HepG2 (cell line): ENCODE data around the gene MAP2K7. TPM values are rescaled to one million over a fixed set of nuclear protein-coding genes. Genes with fewer than 3 reads are reported as not detected.
A peak's percentile ranks its signal among the peaks of the same experiment; 100 is the strongest.

Source experiments
- ATAC-seq: fragments of 200-7000 bp; cut with Tn5 transposase; 3 replicates; pipeline ENCODE4 v1.9.1; 2020; ENCODE audit warnings: mild to moderate bottlenecking, moderate library complexity
- BruUV-seq: library from RNA; stranded (reverse); fragments of 400-500 nt; replicated peaks from 2 replicates; lab custom pipeline; 2021; lab: Mats Ljungman, UMichigan
- CTCF ChIA-PET: fragments of 300-600 bp; formaldehyde crosslinking; extraction: SDS; loops from one replicate; lab custom pipeline; 2021; ENCODE audit warnings: low total read pairs, inconsistent platforms, low intra/inter-chr PET ratio; lab: Yijun Ruan, JAX
- POLR2A ChIA-PET: fragments of 350-600 bp; sonication (Branson Sonifier 250); formaldehyde crosslinking; loops from one replicate; lab custom pipeline; 2020; ENCODE audit warnings: antibody characterized with exemption, inconsistent platforms; lab: Yijun Ruan, JAX
- DNase-seq: peaks from one replicate; pipeline ENCODE4 v3.0.0-alpha.2; 2015; ENCODE audit warnings: low spot score
- FAIRE-seq: peaks from 3 replicates; lab custom pipeline; 2011; peaks lifted over from hg19 to GRCh38; lab: Jason Lieb, UNC
- H2AFZ ChIP-seq: one replicate; pipeline ENCODE4 v1.6.1; 2011; ENCODE audit warnings: low read length, inconsistent platforms
- H3K27ac ChIP-seq: fragments of 300-600 bp; 3 replicates; pipeline ENCODE4 v1.8.0; 2011; ENCODE audit warnings: mixed run types, mild to moderate bottlenecking, mixed read lengths, low read length, inconsistent platforms; ENCODE audit not compliant: insufficient read depth; ENCODE audit errors: extremely low read length
- H3K27me3 ChIP-seq, 2 experiments: fragments of 200-600 bp in 1 of 2; 2 replicates in 1 of 2; 3 replicates in 1 of 2; pipeline versions ENCODE4 v1.6.0 to v1.8.0; 2011; ENCODE audit warnings: low read length in 2 of 2, mild to moderate bottlenecking in 2 of 2, moderate library complexity in 2 of 2, inconsistent platforms in 1 of 2; ENCODE audit not compliant: insufficient read depth in 2 of 2, control insufficient read depth in 1 of 2
- H3K36me3 ChIP-seq, 2 experiments: fragments of 200-600 bp in 1 of 2; replicated peaks in 1 of 2; 2 replicates in 1 of 2; 3 replicates in 1 of 2; pipeline versions ENCODE4 v1.5.1 to v1.8.0; 2011; ENCODE audit warnings: low read length in 2 of 2, inconsistent platforms in 1 of 2; ENCODE audit not compliant: insufficient read depth in 2 of 2, control insufficient read depth in 1 of 2
- H3K4me1 ChIP-seq: 2 replicates; pipeline ENCODE4 v1.5.1; 2012; ENCODE audit warnings: low read length, inconsistent platforms; ENCODE audit not compliant: insufficient read depth
- H3K4me2 ChIP-seq: 2 replicates; pipeline ENCODE4 v1.6.0; 2011; ENCODE audit warnings: low read depth, low read length, inconsistent platforms
- H3K4me3 ChIP-seq, 3 experiments: fragments of 200-600 bp in 1 of 3; sonication (generic), shearing (Covaris generic) in 1 of 3; replicated peaks in 1 of 3; 2 replicates each; pipeline ENCODE4 v1.5.1; 2011 to 2016; ENCODE audit warnings: low read length in 3 of 3, inconsistent platforms in 2 of 3, low read depth in 2 of 3, mild to moderate bottlenecking in 2 of 3, control low read depth in 1 of 3, mixed read lengths in 1 of 3; ENCODE audit not compliant: insufficient read depth in 1 of 3
- H3K79me2 ChIP-seq: one replicate; pipeline ENCODE4 v1.6.1; 2011; ENCODE audit warnings: low read length, inconsistent platforms; ENCODE audit not compliant: insufficient read depth
- H3K9ac ChIP-seq: 2 replicates; pipeline ENCODE4 v1.6.0; 2011; ENCODE audit warnings: mild to moderate bottlenecking, low read depth, low read length, inconsistent platforms; ENCODE audit not compliant: insufficient read depth
- H3K9me3 ChIP-seq: 2 replicates; pipeline ENCODE4 v1.5.1; 2012; ENCODE audit warnings: mild to moderate bottlenecking, low read length
- H4K20me1 ChIP-seq: 2 replicates; pipeline ENCODE4 v1.6.0; 2011; ENCODE audit warnings: inconsistent platforms, mild to moderate bottlenecking, low read length, moderate library complexity; ENCODE audit not compliant: insufficient read depth
- U2AF2 ChIP-seq: fragments of 200-400 bp; formaldehyde crosslinking; IDR thresholded peaks from 2 replicates; pipeline ENCODE4 v1.6.1; 2017; ENCODE audit warnings: low read depth, mild to moderate bottlenecking, low read length
- YEATS2 ChIP-seq: sonication (generic); formaldehyde crosslinking; IDR thresholded peaks from 2 replicates; pipeline ENCODE4 v1.4.0; 2020; ENCODE audit warnings: missing genetic modification reagents, borderline replicate concordance
- ZC3H13 ChIP-seq: sonication (generic); formaldehyde crosslinking; IDR thresholded peaks from 2 replicates; pipeline ENCODE4 v1.8.1; 2023; ENCODE audit warnings: mild to moderate bottlenecking, missing genetic modification reagents, moderate library complexity
- ZC3H4 ChIP-seq: sonication (generic); formaldehyde crosslinking; IDR thresholded peaks from 2 replicates; pipeline ENCODE4 v1.4.0; 2020; ENCODE audit warnings: missing genetic modification reagents, borderline replicate concordance
- ZEB1 ChIP-seq: IDR thresholded peaks from 2 replicates; pipeline ENCODE4 v1.6.1; 2012; ENCODE audit warnings: mild to moderate bottlenecking, low read depth, inconsistent platforms; ENCODE audit not compliant: insufficient replicate concordance
- WGBS: methylation state at CpG from one replicate; pipeline ENCODE4 v1.1.6; 2017; ENCODE audit warnings: low lambda C conversion rate; 5-methylcytosine and 5-hydroxymethylcytosine counted together
- in situ Hi-C: cut with HindIII; loops from 2 replicates; pipeline ENCODE4 v1.10.0; 2017; ENCODE audit warnings: low pct_unique_long_range_greater_than_20kb; ENCODE audit not compliant: extremely low pct_ligation_motif_present
- intact Hi-C: fragments of 100-400 bp; cut with micrococcal nuclease; formaldehyde crosslinking; loops from one replicate; pipeline ENCODE4 v1.10.0; 2022; ENCODE audit not compliant: unreplicated experiment
- polyA plus RNA-seq, 8 experiments: library from polyadenylated mRNA; depleted of rRNA in 3 of 8; stranded (reverse) in 7 of 8; unstranded in 1 of 8; fragments of >200 nt; fragmentation: Illumina TruSeq in 4 of 8; extraction: Trizol in 4 of 8; gene quantifications; 2 replicates each; pipeline versions ENCODE4 v1.2.1 to v1.2.3, GENCODE V29; 2011 to 2016; ENCODE audit warnings: low read depth in 4 of 8, missing spikeins in 1 of 8, mixed read lengths in 1 of 8; ENCODE audit not compliant: insufficient read depth in 1 of 8
- total RNA-seq, 5 experiments: library from RNA; depleted of rRNA; stranded (reverse); fragments of >200 nt; fragmentation: Illumina TruSeq; extraction: Trizol; gene quantifications; 2 replicates each; pipeline ENCODE4 v1.2.3, GENCODE V29; 2016; ENCODE audit warnings: low read depth in 1 of 5
- TF ChIP-seq, protein P1 (sequence below): sonication (generic); formaldehyde crosslinking; IDR thresholded peaks from 2 replicates; pipeline ENCODE4 v1.8.0; 2022; ENCODE audit warnings: missing genetic modification reagents, low read depth, mild to moderate bottlenecking, borderline replicate concordance
- TF ChIP-seq, protein P2 (sequence below): sonication (generic); formaldehyde crosslinking; IDR thresholded peaks from 2 replicates; pipeline ENCODE4 v1.4.0; 2020; ENCODE audit warnings: missing genetic modification reagents, borderline replicate concordance

The MAP2K7 gene
- total and polyA plus RNA-seq, 2 of the 13 experiments (the other 11 are each of a cell fraction or from before 2014, with no cell fraction given): 9.0 to 10.8 TPM

DNA sequence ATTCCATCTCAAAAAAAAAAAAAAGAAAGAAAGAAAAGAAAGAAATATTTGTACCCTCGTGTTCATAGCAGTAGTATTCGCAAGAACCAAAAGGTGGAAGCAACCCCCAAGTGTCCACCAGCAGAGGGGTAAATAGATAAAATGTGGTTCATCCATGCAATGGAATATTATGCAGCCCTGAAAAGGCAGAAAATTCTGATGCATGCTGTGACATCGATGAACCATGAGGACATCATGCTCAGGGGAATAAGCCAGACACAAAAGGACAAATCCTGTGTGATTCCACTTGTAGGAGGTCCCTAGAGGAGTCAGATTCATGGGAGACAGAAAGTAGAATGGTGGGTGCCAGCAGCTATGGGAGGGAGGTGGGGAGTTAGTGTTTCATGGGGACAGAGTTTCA lies 21.8 kb upstream of the MAP2K7 start:
- Histone ChIP-seq H3K9me3 (no peaks in the 10 kb centered on the region), H3K4me2 (no peak overlapping the region), H3K27ac (no peak overlapping the region), H4K20me1 (no peaks in the 10 kb centered on the region), H2AFZ (no peak overlapping the region), H3K36me3 (no peaks in the 10 kb centered on the region), H3K27me3 (no peaks in the 10 kb centered on the region; a peak in 1 of 5 replicates), H3K9ac (no peak overlapping the region), H3K79me2 (no peaks in the 10 kb centered on the region), H3K4me3 (no peak overlapping the region), H3K4me1 (peaks cover 28% of the 10 kb centered on the region)
- ATAC-seq: no peak
- in situ Hi-C loops (no loop called here), intact Hi-C loops (no loop called here)
- no peak for FAIRE-seq
- ChIA-PET POLR2A (interaction anchor here (0.6 kb wide), 1 partner anchor 39 kb away, joined by 3 read pairs; the partner anchor contains the start of gene SNAPC2), CTCF (no interaction called here)
- DNase-seq: no peak
- no TSS peak for BruUV-seq
- TF ChIP-seq, protein P1, sequence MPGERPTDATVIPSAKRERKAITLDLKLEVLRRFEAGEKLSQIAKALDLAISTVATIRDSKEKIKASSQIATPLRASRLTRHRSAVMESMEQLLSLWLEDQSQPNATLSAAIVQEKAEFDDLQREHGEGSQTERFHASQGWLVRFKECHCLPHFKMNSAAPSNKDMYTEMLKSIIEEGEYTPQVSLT: no peak
- no peak for TF ChIP-seq ZC3H13 (CRISPR knock-in tag)
- no peak for TF ChIP-seq ZC3H4 (CRISPR knock-in tag)
- no peak for TF ChIP-seq U2AF2
- TF ChIP-seq, protein P2, sequence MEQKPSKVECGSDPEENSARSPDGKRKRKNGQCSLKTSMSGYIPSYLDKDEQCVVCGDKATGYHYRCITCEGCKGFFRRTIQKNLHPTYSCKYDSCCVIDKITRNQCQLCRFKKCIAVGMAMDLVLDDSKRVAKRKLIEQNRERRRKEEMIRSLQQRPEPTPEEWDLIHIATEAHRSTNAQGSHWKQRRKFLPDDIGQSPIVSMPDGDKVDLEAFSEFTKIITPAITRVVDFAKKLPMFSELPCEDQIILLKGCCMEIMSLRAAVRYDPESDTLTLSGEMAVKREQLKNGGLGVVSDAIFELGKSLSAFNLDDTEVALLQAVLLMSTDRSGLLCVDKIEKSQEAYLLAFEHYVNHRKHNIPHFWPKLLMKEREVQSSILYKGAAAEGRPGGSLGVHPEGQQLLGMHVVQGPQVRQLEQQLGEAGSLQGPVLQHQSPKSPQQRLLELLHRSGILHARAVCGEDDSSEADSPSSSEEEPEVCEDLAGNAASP (CRISPR knock-in tag): no peak
- 61% methylated on average over 3 of the region's 3 CpGs for WGBS

DNA sequence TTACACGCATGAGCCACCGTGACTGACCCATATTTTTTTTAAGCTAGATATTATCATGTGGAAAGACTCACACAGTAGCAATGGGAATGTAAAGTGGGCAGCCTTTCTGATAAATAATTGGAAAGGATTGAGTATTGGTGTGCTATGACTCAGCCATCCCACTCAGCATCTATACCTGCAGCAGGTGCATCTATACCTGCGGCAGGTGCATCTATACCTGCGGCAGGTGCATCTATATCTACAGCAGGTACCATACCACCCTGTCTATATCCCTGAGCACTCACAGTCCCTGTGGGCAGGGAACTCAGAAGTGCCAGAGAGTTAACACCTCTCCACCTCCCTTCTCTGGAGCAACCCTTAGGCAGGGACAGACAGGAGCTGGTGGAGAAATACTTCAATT lies 20.6 kb upstream of the MAP2K7 start:
- Histone ChIP-seq H2AFZ (no peak overlapping the region), H3K4me2 (no peak overlapping the region), H3K4me3 (no peak overlapping the region), H3K27me3 (no peaks in the 10 kb centered on the region; a peak in 1 of 5 replicates), H3K79me2 (no peaks in the 10 kb centered on the region), H3K4me1 (peaks cover 34% of the 10 kb centered on the region), H3K9ac (no peak overlapping the region), H3K36me3 (no peaks in the 10 kb centered on the region), H4K20me1 (no peaks in the 10 kb centered on the region), H3K27ac (no peak overlapping the region), H3K9me3 (no peaks in the 10 kb centered on the region)
- TF ChIP-seq ZEB1: peak; percentile 88
- no peak for TF ChIP-seq YEATS2 (CRISPR knock-in tag)
- intact Hi-C loops (no loop called here), in situ Hi-C loops (no loop called here)
- no peak for DNase-seq
- CTCF ChIA-PET: no interaction called here
- no TSS peak for BruUV-seq
- FAIRE-seq: no peak
- WGBS: 40% methylated on average over 4 of the region's 4 CpGs
- POLR2A ChIA-PET: interaction anchor here (0.7 kb wide), 1 partner anchor 379 kb away, joined by 3 read pairs; no protein-coding TSS in a partner anchor
- ATAC-seq: no peak
